Smooth muscle cell (in vitro differentiated cells): ENCODE measurements around the gene H6PD. TPM values are rescaled to one million over a fixed set of nuclear protein-coding genes. Genes with fewer than 3 reads are reported as not detected.

Source experiments
- DNase-seq: peaks from one replicate; lab custom pipeline; 2025; ENCODE audit not compliant: unreplicated experiment; lab: John Stamatoyannopoulos, UW
- H2AFZ ChIP-seq: fragments of 200-600 bp; sonication (generic); 2 replicates; pipeline ENCODE4 v1.6.0; 2016; ENCODE audit warnings: antibody characterized with exemption, low read depth, mild to moderate bottlenecking
- H3F3A ChIP-seq: fragments of 200-600 bp; sonication (generic); 2 replicates; pipeline ENCODE4 v1.6.0; 2017; ENCODE audit warnings: antibody characterized with exemption, low read depth
- H3K27ac ChIP-seq: fragments of 200-600 bp; sonication (generic); 2 replicates; pipeline ENCODE4 v1.5.1; 2016; ENCODE audit warnings: low read depth, mild to moderate bottlenecking
- H3K27me3 ChIP-seq: fragments of 200-600 bp; sonication (generic); 2 replicates; pipeline ENCODE4 v1.6.1; 2016; ENCODE audit warnings: low read depth, mild to moderate bottlenecking
- H3K36me3 ChIP-seq: fragments of 200-600 bp; sonication (generic); 2 replicates; pipeline ENCODE4 v1.5.1; 2016; ENCODE audit warnings: low read depth
- H3K4me1 ChIP-seq: fragments of 200-600 bp; sonication (generic); 2 replicates; pipeline ENCODE4 v1.5.1; 2016; ENCODE audit warnings: low read depth
- H3K4me2 ChIP-seq: fragments of 200-600 bp; sonication (generic); 2 replicates; pipeline ENCODE4 v1.6.0; 2016; ENCODE audit warnings: mild to moderate bottlenecking
- H3K4me3 ChIP-seq: fragments of 200-600 bp; sonication (generic); 2 replicates; pipeline ENCODE4 v1.5.1; 2016; ENCODE audit warnings: mild to moderate bottlenecking
- H3K79me2 ChIP-seq: fragments of 200-600 bp; sonication (generic); 2 replicates; pipeline ENCODE4 v1.6.0; 2016; ENCODE audit warnings: low read depth, mild to moderate bottlenecking
- H3K9ac ChIP-seq: fragments of 200-600 bp; sonication (generic); 2 replicates; pipeline ENCODE4 v1.6.0; 2016; ENCODE audit warnings: low read depth
- H3K9me3 ChIP-seq: fragments of 200-600 bp; sonication (generic); replicated peaks from 2 replicates; pipeline ENCODE4 v1.5.1; 2016; ENCODE audit warnings: low read depth
- H4K20me1 ChIP-seq: fragments of 200-600 bp; sonication (generic); 2 replicates; pipeline ENCODE4 v1.6.0; 2016; ENCODE audit warnings: low read depth
- WGBS: methylation state at CpG from one replicate; pipeline ENCODE4 v1.1.7; 2016; ENCODE audit warnings: low lambda C conversion rate; 5-methylcytosine and 5-hydroxymethylcytosine counted together
- polyA plus RNA-seq: library from polyadenylated mRNA; unstranded; fragments of >200 nt; fragmentation: Nextera tagmentation; extraction: Ambion mirVana; gene quantifications from 2 replicates; pipeline ENCODE4 v1.2.1, GENCODE V29; 2016
- total RNA-seq: library from RNA; depleted of rRNA; stranded (reverse); fragments of >200 nt; gene quantifications from 2 replicates; pipeline ENCODE4 v1.2.3, GENCODE V29; 2014
- TF ChIP-seq, protein P1 (sequence below): fragments of 200-600 bp; sonication (generic); IDR thresholded peaks from 2 replicates; pipeline ENCODE4 v1.5.1; 2017; ENCODE audit warnings: borderline replicate concordance, mild to moderate bottlenecking, antibody characterized with exemption; ENCODE audit not compliant: insufficient read depth, poor library complexity, severe bottlenecking

Gene H6PD
- total and polyA plus RNA-seq, 2 experiments from 2014 or later: 15.1 to 15.3 TPM

DNA sequence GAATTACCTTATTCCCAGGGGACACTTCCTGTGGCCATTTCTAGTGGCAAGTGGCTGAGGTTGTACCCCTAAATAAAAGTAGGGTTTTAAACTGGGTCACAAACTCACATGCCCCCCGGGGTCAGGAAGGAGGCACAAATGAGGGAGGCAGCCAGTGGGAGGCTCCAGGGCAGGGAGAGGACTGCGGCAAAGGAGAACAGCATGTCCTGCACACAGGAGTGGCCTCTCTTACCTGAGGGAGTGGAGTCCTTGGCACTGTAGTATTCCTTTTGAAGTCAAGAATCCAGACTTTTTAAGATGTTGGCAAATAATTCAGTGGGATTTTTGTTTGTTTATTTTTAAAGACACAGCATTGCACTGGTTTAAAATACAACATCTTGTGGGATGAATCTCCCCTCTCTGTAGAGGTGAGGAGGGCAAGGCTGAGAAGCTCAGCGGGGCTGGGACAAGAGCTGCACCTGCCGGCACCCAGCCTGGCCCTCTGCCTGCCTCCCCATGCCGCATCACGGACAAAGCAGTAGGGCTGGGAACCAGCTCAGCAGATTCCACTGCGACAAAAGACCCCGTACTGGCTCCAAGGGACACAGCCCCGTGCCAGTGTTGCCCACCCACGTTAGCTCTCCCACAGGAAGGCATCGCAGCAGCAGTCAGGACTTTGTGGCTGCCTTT is 80.3 kb downstream of the H6PD start:
- Histone ChIP-seq H4K20me1 (peaks cover 99% of the 10 kb centered on the region), H2AFZ (no peak overlapping the region), H3K27me3 (no peaks in the 10 kb centered on the region), H3K27ac (peak overlapping the region; percentile 92), H3K79me2 (peaks cover 97% of the 10 kb centered on the region), H3K4me2 (no peak overlapping the region), H3K4me3 (no peak overlapping the region), H3K9ac (peak overlapping the region; percentile 36), H3F3A (peaks cover 24% of the 10 kb centered on the region), H3K4me1 (peaks cover 17% of the 10 kb centered on the region), H3K36me3 (no peaks in the 10 kb centered on the region), H3K9me3 (no peaks in the 10 kb centered on the region)
- no peak for DNase-seq
- 95% methylated on average over 11 of the region's 11 CpGs for WGBS
- TF ChIP-seq, protein P1, sequence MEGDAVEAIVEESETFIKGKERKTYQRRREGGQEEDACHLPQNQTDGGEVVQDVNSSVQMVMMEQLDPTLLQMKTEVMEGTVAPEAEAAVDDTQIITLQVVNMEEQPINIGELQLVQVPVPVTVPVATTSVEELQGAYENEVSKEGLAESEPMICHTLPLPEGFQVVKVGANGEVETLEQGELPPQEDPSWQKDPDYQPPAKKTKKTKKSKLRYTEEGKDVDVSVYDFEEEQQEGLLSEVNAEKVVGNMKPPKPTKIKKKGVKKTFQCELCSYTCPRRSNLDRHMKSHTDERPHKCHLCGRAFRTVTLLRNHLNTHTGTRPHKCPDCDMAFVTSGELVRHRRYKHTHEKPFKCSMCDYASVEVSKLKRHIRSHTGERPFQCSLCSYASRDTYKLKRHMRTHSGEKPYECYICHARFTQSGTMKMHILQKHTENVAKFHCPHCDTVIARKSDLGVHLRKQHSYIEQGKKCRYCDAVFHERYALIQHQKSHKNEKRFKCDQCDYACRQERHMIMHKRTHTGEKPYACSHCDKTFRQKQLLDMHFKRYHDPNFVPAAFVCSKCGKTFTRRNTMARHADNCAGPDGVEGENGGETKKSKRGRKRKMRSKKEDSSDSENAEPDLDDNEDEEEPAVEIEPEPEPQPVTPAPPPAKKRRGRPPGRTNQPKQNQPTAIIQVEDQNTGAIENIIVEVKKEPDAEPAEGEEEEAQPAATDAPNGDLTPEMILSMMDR: no peak

DNA sequence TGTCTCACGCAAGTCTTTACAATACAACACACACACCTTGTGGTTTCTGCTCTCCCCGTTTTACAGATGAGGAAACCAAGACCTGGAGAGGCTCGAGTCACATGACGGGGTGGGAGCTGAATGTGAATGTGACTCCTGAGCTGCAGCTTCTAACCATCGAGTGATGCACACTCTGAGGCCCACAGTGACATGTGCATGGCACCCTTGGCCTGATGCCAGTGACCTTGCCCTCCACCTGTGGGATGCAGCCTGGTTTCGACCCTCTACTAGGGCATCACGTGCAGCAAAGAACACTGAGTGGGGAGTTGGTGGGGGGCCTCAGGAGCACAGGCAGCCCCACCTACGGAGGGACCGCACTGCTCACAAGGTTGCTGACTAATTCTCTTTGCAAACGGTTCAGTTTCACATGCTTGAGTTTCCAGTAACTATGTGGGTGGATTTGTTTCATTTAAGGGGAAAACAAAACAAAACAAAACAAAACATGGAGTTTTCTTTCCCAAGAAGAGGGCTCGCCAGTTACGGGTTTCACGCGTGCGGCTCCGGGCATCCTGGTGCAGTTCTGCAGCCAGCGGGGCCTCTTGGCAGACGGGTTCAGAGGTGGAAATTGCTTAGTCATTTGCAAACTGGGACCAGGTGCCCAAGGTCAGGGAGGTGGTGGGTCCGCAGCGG is 81.0 kb downstream of the H6PD start:
- no peak for DNase-seq
- peaks cover 99% of the 10 kb centered on the region for H4K20me1 ChIP-seq
- no peaks in the 10 kb centered on the region for H3K27me3 ChIP-seq
- peak overlapping the region; percentile 59 for H3K4me2 ChIP-seq
- WGBS: 58% methylated on average over 20 of the region's 20 CpGs
- H3K9me3 ChIP-seq: no peaks in the 10 kb centered on the region
- TF ChIP-seq, protein P1: no peak
- H3F3A ChIP-seq: peaks cover 31% of the 10 kb centered on the region
- H3K9ac ChIP-seq: peak overlapping the region; percentile 79
- peak overlapping the region; percentile 92 for H3K27ac ChIP-seq
- H3K79me2 ChIP-seq: peaks cover 97% of the 10 kb centered on the region
- H3K4me1 ChIP-seq: peaks cover 24% of the 10 kb centered on the region
- H2AFZ ChIP-seq: no peak overlapping the region
- no peaks in the 10 kb centered on the region for H3K36me3 ChIP-seq
- no peak overlapping the region for H3K4me3 ChIP-seq

DNA sequence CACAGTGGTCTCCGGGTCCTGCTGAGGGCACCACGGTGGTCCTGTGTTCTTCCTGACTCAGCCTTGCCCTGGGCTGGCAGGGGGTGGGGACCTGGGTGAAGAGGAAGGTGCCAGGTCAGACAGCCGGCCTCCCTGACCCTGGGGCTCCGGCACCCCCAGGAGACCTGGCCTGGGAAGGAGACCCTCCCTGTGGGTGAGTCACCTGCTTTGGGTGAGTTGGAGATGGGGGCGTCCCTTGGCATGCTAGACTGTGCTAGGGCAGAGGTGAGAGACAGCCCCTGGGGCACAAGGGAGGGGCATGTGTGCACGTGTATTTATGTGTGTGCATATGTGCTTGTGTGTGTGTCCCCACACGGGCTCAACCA is 81.5 kb downstream of the H6PD start:
- Histone ChIP-seq H3K79me2 (peaks cover 92% of the 10 kb centered on the region), H3K27ac (peak overlapping the region; percentile 92), H3K9ac (peak overlapping the region; percentile 79), H3K4me2 (peak overlapping the region; percentile 59), H3K4me1 (peaks cover 29% of the 10 kb centered on the region), H3K27me3 (no peaks in the 10 kb centered on the region), H3F3A (peaks cover 34% of the 10 kb centered on the region), H4K20me1 (peaks cover 99% of the 10 kb centered on the region), H3K9me3 (no peaks in the 10 kb centered on the region), H3K4me3 (no peak overlapping the region), H3K36me3 (no peaks in the 10 kb centered on the region), H2AFZ (no peak overlapping the region)
- 89% methylated on average over 7 of the region's 7 CpGs for WGBS
- DNase-seq: no peak
- TF ChIP-seq, protein P1: no peak

DNA sequence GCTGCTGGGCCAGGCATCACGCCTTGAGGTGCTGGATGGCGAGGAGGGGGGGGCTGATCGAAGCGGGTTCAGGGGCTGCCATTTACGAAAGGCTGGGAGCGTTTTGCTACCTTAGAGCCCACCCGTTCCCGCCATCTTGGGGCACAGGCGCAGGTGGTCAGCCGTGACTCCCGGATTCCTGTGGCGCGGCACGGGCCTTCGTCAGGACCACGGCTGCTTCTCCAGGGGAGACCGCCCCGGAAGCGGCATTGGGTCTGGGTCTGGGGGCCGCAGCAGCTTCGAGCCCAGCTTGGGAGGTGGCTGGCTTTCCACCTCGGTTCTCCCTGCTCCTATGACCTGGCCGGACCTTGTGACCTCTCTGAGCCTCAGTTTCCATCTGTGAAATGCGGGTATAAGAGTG is 81.9 kb downstream of the H6PD start:
- DNase-seq: no peak
- no peak overlapping the region for H3K4me3 ChIP-seq
- no peaks in the 10 kb centered on the region for H3K36me3 ChIP-seq
- H3K79me2 ChIP-seq: peaks cover 91% of the 10 kb centered on the region
- 98% methylated on average over 22 of the region's 24 CpGs for WGBS
- no peaks in the 10 kb centered on the region for H3K9me3 ChIP-seq
- peak overlapping the region; percentile 92 for H3K27ac ChIP-seq
- peak overlapping the region; percentile 79 for H3K9ac ChIP-seq
- H3K27me3 ChIP-seq: no peaks in the 10 kb centered on the region
- H4K20me1 ChIP-seq: peaks cover 99% of the 10 kb centered on the region
- H3K4me2 ChIP-seq: no peak overlapping the region
- peaks cover 34% of the 10 kb centered on the region for H3F3A ChIP-seq
- H3K4me1 ChIP-seq: peaks cover 32% of the 10 kb centered on the region
- TF ChIP-seq, protein P1: no peak
- H2AFZ ChIP-seq: no peak overlapping the region
